Esophagus muscularis mucosa (tissue), 4 donors: ENCODE data around the gene NLK.

Experiments used
- CTCF ChIP-seq, 3 experiments: fragments of 200-600 bp in 2 of 3; fragments of 450-650 bp in 1 of 3; sonication (generic) in 2 of 3; IDR thresholded peaks; one replicate each; pipeline ENCODE4 v1.5.1; 2017 to 2019; ENCODE audit warnings: antibody characterized with exemption in 3 of 3, mild to moderate bottlenecking in 2 of 3, moderate library complexity in 1 of 3
- EP300 ChIP-seq: sonication (generic); formaldehyde crosslinking; IDR thresholded peaks from one replicate; pipeline ENCODE4 v1.6.1; 2017; ENCODE audit warnings: antibody characterized with exemption
- POLR2A ChIP-seq: fragments of 450-650 bp; IDR thresholded peaks from one replicate; pipeline ENCODE4 v1.6.1; 2017; ENCODE audit warnings: antibody characterized with exemption, moderate library complexity, mild to moderate bottlenecking, low read depth

DNA sequence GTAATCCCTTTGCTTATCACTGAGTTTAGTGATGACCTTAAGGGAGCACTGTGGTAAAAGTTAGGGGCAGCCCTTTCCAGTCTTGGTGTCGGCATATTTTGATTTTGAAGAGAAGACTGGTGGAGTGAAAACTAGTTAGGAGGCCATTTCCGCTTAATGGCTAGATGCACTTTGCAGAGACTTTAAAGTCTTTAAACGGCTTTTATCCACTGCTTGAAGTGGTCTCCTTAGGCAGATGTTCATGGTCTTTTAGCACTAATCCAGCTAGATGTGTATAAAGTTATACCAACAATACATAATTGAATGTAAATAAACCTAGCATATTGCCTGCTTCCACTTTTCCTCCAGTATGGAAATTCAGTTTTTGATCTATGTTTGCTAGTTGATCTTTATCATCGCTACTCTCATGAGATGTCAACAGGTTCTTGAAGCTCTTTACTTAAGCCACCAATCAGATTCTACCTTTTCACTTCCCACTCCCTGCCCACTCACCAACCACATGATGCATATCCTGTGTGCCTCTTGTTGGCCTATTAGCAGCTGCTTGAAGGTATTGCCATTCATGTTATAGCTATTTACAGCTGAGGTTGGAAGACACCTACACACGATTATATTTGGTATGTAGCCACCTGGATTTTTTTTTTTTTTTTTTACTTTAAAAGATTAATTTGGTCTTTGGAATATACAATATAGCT, 132.0 kb downstream of the NLK start:
- TF ChIP-seq EP300 (no peak), CTCF (IDR thresholded peaks at IDR 0.05) (no peak), POLR2A (no peak)
